ENCODE results near the gene FAM120B.

DNA sequence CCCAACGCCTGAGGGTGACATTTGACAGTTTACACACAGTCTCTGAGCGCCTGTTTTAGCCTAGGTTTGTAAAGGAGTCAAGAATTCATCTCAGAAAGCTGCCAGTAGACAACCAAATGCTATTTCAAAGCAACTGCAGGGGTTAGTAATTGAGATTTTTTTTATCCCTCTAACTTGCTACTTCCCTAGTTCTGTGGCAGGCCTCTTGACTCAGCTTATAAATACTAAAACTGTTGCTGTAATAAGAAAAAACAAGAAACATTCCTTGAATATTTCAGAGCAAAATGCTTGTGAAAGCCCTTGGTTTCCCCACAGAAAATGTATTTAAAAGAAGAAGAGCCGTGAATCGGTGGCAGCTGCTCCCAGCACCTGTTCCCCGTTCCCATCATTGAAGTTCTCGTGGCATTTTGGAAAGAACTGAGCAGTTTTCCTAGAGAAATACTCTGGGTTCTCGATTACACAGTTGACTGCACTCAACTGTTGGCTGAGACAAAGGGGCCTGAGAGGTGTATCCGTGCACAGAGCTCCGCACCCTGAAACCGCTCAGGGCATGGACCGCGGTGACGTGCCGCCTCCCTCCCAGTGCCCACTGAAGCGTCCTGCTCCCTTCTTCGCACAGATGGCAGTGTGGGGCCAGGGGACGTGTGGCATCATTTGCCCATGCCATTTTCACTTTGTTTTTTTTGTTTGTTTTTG, 36.6 kb upstream of the FAM120B start:
- no peak for TF ChIP-seq EZH2phosphoT487 (IDR thresholded peaks at IDR 0.05; ENCODE audit: borderline replicate concordance)
- TF ChIP-seq POLR2A (IDR thresholded peaks at IDR 0.05; ENCODE audit: borderline replicate concordance, extremely low read depth, insufficient read depth, insufficient read length) = no peak
- TF ChIP-seq, protein P1, sequence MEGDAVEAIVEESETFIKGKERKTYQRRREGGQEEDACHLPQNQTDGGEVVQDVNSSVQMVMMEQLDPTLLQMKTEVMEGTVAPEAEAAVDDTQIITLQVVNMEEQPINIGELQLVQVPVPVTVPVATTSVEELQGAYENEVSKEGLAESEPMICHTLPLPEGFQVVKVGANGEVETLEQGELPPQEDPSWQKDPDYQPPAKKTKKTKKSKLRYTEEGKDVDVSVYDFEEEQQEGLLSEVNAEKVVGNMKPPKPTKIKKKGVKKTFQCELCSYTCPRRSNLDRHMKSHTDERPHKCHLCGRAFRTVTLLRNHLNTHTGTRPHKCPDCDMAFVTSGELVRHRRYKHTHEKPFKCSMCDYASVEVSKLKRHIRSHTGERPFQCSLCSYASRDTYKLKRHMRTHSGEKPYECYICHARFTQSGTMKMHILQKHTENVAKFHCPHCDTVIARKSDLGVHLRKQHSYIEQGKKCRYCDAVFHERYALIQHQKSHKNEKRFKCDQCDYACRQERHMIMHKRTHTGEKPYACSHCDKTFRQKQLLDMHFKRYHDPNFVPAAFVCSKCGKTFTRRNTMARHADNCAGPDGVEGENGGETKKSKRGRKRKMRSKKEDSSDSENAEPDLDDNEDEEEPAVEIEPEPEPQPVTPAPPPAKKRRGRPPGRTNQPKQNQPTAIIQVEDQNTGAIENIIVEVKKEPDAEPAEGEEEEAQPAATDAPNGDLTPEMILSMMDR (IDR thresholded peaks at IDR 0.05 in 2 of 3, conservative IDR thresholded peaks at IDR 0.05 in 1 of 3; ENCODE audit: borderline replicate concordance in 1 of 3, insufficient read depth in 1 of 3, low read depth in 2 of 3, low read length in 2 of 3) = no peak
- TF ChIP-seq, protein P2, sequence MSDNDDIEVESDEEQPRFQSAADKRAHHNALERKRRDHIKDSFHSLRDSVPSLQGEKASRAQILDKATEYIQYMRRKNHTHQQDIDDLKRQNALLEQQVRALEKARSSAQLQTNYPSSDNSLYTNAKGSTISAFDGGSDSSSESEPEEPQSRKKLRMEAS (IDR thresholded peaks at IDR 0.05) = no peak
- TF ChIP-seq TCF7L2 (IDR thresholded peaks at IDR 0.05; ENCODE audit: borderline replicate concordance, extremely low read depth, insufficient read depth, insufficient read length) = no peak
- TF ChIP-seq CBX3 (IDR thresholded peaks at IDR 0.05; ENCODE audit: low read depth) = no peak
- TF ChIP-seq EZH2 (IDR thresholded peaks at IDR 0.05) = no peak
- TF ChIP-seq, protein P3, sequence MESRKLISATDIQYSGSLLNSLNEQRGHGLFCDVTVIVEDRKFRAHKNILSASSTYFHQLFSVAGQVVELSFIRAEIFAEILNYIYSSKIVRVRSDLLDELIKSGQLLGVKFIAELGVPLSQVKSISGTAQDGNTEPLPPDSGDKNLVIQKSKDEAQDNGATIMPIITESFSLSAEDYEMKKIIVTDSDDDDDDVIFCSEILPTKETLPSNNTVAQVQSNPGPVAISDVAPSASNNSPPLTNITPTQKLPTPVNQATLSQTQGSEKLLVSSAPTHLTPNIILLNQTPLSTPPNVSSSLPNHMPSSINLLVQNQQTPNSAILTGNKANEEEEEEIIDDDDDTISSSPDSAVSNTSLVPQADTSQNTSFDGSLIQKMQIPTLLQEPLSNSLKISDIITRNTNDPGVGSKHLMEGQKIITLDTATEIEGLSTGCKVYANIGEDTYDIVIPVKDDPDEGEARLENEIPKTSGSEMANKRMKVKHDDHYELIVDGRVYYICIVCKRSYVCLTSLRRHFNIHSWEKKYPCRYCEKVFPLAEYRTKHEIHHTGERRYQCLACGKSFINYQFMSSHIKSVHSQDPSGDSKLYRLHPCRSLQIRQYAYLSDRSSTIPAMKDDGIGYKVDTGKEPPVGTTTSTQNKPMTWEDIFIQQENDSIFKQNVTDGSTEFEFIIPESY (IDR thresholded peaks at IDR 0.05; ENCODE audit: extremely low read depth, insufficient replicate concordance, low read length) = no peak
- TF ChIP-seq, protein P4, sequence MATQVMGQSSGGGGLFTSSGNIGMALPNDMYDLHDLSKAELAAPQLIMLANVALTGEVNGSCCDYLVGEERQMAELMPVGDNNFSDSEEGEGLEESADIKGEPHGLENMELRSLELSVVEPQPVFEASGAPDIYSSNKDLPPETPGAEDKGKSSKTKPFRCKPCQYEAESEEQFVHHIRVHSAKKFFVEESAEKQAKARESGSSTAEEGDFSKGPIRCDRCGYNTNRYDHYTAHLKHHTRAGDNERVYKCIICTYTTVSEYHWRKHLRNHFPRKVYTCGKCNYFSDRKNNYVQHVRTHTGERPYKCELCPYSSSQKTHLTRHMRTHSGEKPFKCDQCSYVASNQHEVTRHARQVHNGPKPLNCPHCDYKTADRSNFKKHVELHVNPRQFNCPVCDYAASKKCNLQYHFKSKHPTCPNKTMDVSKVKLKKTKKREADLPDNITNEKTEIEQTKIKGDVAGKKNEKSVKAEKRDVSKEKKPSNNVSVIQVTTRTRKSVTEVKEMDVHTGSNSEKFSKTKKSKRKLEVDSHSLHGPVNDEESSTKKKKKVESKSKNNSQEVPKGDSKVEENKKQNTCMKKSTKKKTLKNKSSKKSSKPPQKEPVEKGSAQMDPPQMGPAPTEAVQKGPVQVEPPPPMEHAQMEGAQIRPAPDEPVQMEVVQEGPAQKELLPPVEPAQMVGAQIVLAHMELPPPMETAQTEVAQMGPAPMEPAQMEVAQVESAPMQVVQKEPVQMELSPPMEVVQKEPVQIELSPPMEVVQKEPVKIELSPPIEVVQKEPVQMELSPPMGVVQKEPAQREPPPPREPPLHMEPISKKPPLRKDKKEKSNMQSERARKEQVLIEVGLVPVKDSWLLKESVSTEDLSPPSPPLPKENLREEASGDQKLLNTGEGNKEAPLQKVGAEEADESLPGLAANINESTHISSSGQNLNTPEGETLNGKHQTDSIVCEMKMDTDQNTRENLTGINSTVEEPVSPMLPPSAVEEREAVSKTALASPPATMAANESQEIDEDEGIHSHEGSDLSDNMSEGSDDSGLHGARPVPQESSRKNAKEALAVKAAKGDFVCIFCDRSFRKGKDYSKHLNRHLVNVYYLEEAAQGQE (IDR thresholded peaks at IDR 0.05; ENCODE audit: low read depth) = no peak
- TF ChIP-seq EGR1 (IDR thresholded peaks at IDR 0.05; ENCODE audit: low read depth) = no peak

Data from HCT116 (cell line).